Adrenal gland (tissue), 5 donors: ENCODE data around the gene TAAR8.

Experiments used
- POLR2A ChIP-seq, 2 donors: fragments of 450-650 bp; IDR thresholded peaks; one replicate each; pipeline ENCODE4 v1.6.1; 2017; ENCODE audit warnings: antibody characterized with exemption in 2 of 2, mild to moderate bottlenecking in 2 of 2, moderate library complexity in 1 of 2
- TF ChIP-seq, protein P1 (sequence below), 6 experiments: fragments of 450-650 bp in 4 of 6; fragments of 200-600 bp in 2 of 6; sonication (generic) in 1 of 6; IDR thresholded peaks; 1 replicate in 5 of 6; 2 replicates in 1 of 6; pipeline versions ENCODE4 v1.5.1 to v1.8.0; 2016 to 2021; ENCODE audit warnings: antibody characterized with exemption in 6 of 6, mild to moderate bottlenecking in 2 of 6, moderate library complexity in 1 of 6
- donor health status: DM: no; HTN: no; CAD: no.

DNA sequence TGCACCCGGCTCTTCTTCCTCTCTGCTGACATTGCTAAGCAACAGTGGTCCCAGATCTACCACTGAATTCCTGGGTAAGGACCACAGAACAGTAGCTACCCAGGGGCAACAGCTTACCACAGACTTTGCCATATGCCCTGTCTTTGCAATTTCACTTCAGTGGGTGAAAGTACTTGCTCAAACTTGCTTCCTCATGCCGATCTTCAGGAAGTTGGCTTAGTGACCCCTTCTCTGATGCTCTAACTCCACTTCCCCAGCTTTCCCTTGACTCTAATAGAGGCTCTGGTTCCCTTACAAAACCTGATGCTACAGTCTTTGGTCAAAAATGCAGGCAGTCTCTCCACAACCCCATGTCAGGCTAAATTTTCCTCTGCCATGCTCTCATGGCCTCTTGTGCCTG, 40.4 kb downstream of the TAAR8 start:
- TF ChIP-seq POLR2A (IDR thresholded peaks at IDR 0.05) = no peak
- TF ChIP-seq, protein P1, sequence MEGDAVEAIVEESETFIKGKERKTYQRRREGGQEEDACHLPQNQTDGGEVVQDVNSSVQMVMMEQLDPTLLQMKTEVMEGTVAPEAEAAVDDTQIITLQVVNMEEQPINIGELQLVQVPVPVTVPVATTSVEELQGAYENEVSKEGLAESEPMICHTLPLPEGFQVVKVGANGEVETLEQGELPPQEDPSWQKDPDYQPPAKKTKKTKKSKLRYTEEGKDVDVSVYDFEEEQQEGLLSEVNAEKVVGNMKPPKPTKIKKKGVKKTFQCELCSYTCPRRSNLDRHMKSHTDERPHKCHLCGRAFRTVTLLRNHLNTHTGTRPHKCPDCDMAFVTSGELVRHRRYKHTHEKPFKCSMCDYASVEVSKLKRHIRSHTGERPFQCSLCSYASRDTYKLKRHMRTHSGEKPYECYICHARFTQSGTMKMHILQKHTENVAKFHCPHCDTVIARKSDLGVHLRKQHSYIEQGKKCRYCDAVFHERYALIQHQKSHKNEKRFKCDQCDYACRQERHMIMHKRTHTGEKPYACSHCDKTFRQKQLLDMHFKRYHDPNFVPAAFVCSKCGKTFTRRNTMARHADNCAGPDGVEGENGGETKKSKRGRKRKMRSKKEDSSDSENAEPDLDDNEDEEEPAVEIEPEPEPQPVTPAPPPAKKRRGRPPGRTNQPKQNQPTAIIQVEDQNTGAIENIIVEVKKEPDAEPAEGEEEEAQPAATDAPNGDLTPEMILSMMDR (IDR thresholded peaks at IDR 0.05) = no peak
